Caco-2 (cell line): Measurements from ENCODE around the gene ZNF691. TPM values are rescaled to one million over a fixed set of nuclear protein-coding genes. Genes with fewer than 3 reads are reported as not detected.

Experiments used
- Bru-seq: library from RNA; stranded (reverse); fragments of 400-500 nt; gene quantifications from one replicate; lab custom pipeline; 2021; lab: Mats Ljungman, UMichigan
- BruChase-seq, 2 experiments: library from RNA; stranded (reverse); fragments of 400-500 nt; gene quantifications; one replicate each; lab custom pipeline; 2021; lab: Mats Ljungman, UMichigan
- BruUV-seq: library from RNA; stranded (reverse); fragments of 400-500 nt; replicated peaks from 2 replicates; lab custom pipeline; 2021; lab: Mats Ljungman, UMichigan
- CTCF ChIA-PET: fragments of 300-600 bp; sonication (Branson Sonifier 250); formaldehyde crosslinking; loops from one replicate; lab custom pipeline; 2022; ENCODE audit warnings: antibody characterized with exemption; lab: Charles Lee
- POLR2A ChIA-PET: fragments of 300-600 bp; sonication (Branson Sonifier 250); formaldehyde crosslinking; loops from one replicate; lab custom pipeline; 2022; ENCODE audit warnings: antibody characterized with exemption; lab: Charles Lee
- DNase-seq, 2 experiments: peaks; one replicate each; pipeline versions ENCODE4 v3.0.0 to v3.0.0-alpha.2; 2020 to 2022
- H3K27me3 ChIP-seq: replicated peaks from 2 replicates; pipeline ENCODE4 v1.6.0; 2011; ENCODE audit warnings: low read length; ENCODE audit not compliant: control insufficient read depth, insufficient read depth
- H3K36me3 ChIP-seq: 2 replicates; pipeline ENCODE4 v1.5.1; 2011; ENCODE audit warnings: low read length; ENCODE audit not compliant: control insufficient read depth, insufficient read depth
- H3K4me1 ChIP-seq: fragments of 250-450 bp; sonication (Bioruptor Pico); 2 replicates; pipeline ENCODE4 v1.5.1; 2020; ENCODE audit warnings: mild to moderate bottlenecking
- H3K4me3 ChIP-seq: 2 replicates; pipeline ENCODE4 v1.5.1; 2011; ENCODE audit warnings: low read depth, mild to moderate bottlenecking, control low read depth, low read length
- H3K9me3 ChIP-seq: fragments of 250-450 bp; sonication (Bioruptor Pico); 2 replicates; pipeline ENCODE4 v1.5.1; 2020; ENCODE audit warnings: mild to moderate bottlenecking, moderate library complexity
- H3K27ac Mint-ChIP-seq: one replicate; pipeline ENCODE4 v1.8.0; 2022; ENCODE audit warnings: mixed read lengths; ENCODE audit not compliant: unreplicated experiment
- H3K27me3 Mint-ChIP-seq: one replicate; pipeline ENCODE4 v1.8.0; 2022; ENCODE audit warnings: mixed read lengths; ENCODE audit not compliant: insufficient read depth, unreplicated experiment
- H3K36me3 Mint-ChIP-seq: one replicate; pipeline ENCODE4 v1.8.0; 2022; ENCODE audit warnings: mild to moderate bottlenecking, mixed read lengths; ENCODE audit not compliant: insufficient read depth, unreplicated experiment
- H3K4me1 Mint-ChIP-seq: one replicate; pipeline ENCODE4 v1.8.0; 2022; ENCODE audit warnings: low read depth, mixed read lengths; ENCODE audit not compliant: unreplicated experiment
- H3K4me3 Mint-ChIP-seq: one replicate; pipeline ENCODE4 v1.8.0; 2022; ENCODE audit warnings: mild to moderate bottlenecking, moderate library complexity, mixed read lengths; ENCODE audit not compliant: unreplicated experiment
- H3K9me3 Mint-ChIP-seq: one replicate; pipeline ENCODE4 v1.8.0; 2022; ENCODE audit warnings: mixed read lengths; ENCODE audit not compliant: unreplicated experiment
- CTCF ChIP-seq, 2 experiments: fragments of 200-600 bp in 1 of 2; IDR thresholded peaks; 1 replicate in 1 of 2; 2 replicates in 1 of 2; pipeline versions ENCODE4 v1.5.1 to v1.8.0; 2011 to 2022; ENCODE audit warnings: antibody characterized with exemption in 1 of 2, control low read depth in 1 of 2, inconsistent platforms in 1 of 2, low read depth in 1 of 2, low read length in 1 of 2, mild to moderate bottlenecking in 1 of 2, moderate library complexity in 1 of 2; ENCODE audit not compliant: insufficient read depth in 1 of 2, severe bottlenecking in 1 of 2, unreplicated experiment in 1 of 2
- intact Hi-C: fragments of 100-400 bp; cut with micrococcal nuclease; formaldehyde crosslinking; loops from one replicate; pipeline ENCODE4 v1.10.0; 2022; ENCODE audit not compliant: unreplicated experiment
- long read RNA-seq: library from polyadenylated mRNA; stranded (forward); transcript quantifications from one replicate; pipeline ENCODE4 v2.0.0, GENCODE V29; 2022
- total RNA-seq: library from RNA; stranded (reverse); gene quantifications from 2 replicates; pipeline ENCODE4 v1.2.3, GENCODE V29; 2022

The ZNF691 gene
- total RNA-seq (6.2 and 7.8 TPM in 2 replicates), Bru-seq, nascent RNA (percentile 71 among the genes with signal in this experiment), BruChase-seq, experiment 1, labeled RNA remaining after a 2-hour chase (percentile 62 among the genes with signal in this experiment), BruChase-seq, experiment 2, labeled RNA remaining after a 6-hour chase (percentile 55 among the genes with signal in this experiment)
- long read RNA-seq, transcript ZNF691-206 (2 exons, 1,577 nt) = major isoform, 6 of 21 reads
- long read RNA-seq, transcript ZNF691-205 (3 exons, 1,683 nt) = major isoform, 6 of 21 reads
- long read RNA-seq, partial matches to known transcripts = 3 of 21 reads
- long read RNA-seq, other reads (novel, unspliced or antisense) = 3 of 21 reads

DNA sequence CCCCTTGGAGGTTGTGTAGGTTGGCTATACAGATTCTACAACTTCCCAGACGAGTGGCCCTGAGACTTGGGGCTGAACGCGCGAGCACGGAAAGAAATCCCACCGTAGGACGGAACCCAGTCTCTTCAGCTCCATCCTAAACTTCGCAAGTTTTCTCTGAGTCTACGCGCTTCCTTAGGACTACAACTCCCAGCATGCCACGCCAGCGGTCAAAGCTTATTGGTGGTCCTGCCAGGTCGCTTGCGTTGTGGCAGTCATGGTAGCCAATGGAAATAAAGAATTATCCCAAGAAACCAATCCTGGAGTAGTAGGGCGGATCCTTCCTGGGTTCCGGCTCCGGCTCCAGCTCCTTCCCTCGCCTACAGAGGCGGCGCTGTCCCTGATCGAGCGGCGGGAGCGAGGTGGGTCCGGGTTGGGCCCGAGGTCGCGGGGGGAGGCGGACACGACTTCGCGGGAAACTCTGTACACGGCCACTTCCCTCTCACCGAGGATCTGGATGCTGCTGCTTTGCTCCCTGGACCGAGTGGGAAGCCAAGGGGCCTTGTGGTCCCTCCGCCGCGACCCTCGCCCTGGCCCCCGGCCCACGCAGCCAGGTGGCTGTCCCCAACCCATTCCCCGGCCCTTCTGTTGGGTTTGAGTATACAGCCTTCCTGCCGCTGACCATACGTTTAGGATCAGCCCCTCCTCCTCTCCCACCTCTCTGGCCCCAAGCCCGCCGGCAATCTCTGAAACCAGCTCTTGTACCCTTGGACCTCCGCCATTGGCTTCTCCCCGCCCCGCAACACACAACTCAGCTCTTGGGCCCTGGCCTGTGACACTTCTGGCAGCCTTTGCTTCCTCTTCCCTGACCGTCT, at the start of gene ZNF691:
Gene ZNF691, plus strand, starts transcription at position 357 of the 854 bp plus-strand sequence. CDS start 3,046 bp downstream, outside the sequence.
- ChIA-PET CTCF (interaction anchor here (0.6 to 1.7 kb wide), 11 partner anchors 9 to 531 kb away, joined by 3 to 19 read pairs (median 4); partner anchors contain the start of genes C1orf50, CFAP57, EBNA1BP2 and P3H1), POLR2A (interaction anchor here (0.6 to 1.8 kb wide), 8 partner anchors 10 to 360 kb away, joined by 3 to 13 read pairs (median 4); partner anchors contain the start of genes C1orf50, ERMAP, P3H1 and SVBP)
- peaks cover 26% of the 10 kb centered on the region for H3K36me3 Mint-ChIP-seq
- peak within 1 kb of the TSS; percentile 94 for H3K27ac Mint-ChIP-seq
- BruUV-seq = no TSS peak
- H3K4me3 Mint-ChIP-seq = peak within 1 kb of the TSS; percentile 100
- Histone ChIP-seq H3K27me3 (no peaks in the 10 kb centered on the region), H3K4me1 (no peaks in the 10 kb centered on the region; the same call in 1 of the 2 replicates), H3K9me3 (no peaks in the 10 kb centered on the region), H3K36me3 (no peaks in the 10 kb centered on the region), H3K4me3 (peak within 1 kb of the TSS; percentile 75)
- peaks cover 10% of the 10 kb centered on the region for H3K4me1 Mint-ChIP-seq
- intact Hi-C loops = no loop called here
- DNase-seq = peak; percentile 90 to 93
- no peaks in the 10 kb centered on the region for H3K9me3 Mint-ChIP-seq
- no peaks in the 10 kb centered on the region for H3K27me3 Mint-ChIP-seq
- peak in 1 of 2 experiments; percentile 44 for TF ChIP-seq CTCF (IDR thresholded peaks at IDR 0.05; ENCODE audit: insufficient read depth in 1 of 2, low read depth in 1 of 2, low read length in 1 of 2, severe bottlenecking in 1 of 2, unreplicated experiment in 1 of 2)

DNA sequence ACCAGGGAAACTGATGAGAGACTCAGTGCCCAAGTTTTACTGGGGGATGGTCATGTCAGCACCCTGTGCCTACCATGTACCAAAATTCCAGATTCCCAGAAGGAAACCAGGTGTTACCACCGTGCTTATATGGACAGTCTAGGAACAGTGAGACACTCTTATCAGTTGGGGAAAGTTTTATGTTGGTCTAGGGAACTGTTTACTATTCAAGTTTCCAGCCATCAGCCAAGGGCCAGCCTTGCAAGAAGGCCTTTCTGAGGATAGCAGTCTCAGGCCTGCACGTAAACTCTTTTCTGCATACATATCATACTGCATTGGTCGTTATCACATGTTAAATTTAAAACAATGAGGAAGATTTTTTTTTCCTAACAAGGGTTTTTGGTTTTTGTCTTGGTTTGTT, 49.0 kb upstream of the ZNF691 start:
- Mint-ChIP-seq H3K9me3 (no peaks in the 10 kb centered on the region), H3K27me3 (no peaks in the 10 kb centered on the region), H3K4me3 (no peak overlapping the region), H3K36me3 (no peaks in the 10 kb centered on the region), H3K27ac (no peak overlapping the region), H3K4me1 (no peaks in the 10 kb centered on the region)
- CTCF ChIA-PET = no interaction called here
- no peaks in the 10 kb centered on the region for H3K9me3 ChIP-seq
- no peaks in the 10 kb centered on the region for H3K27me3 ChIP-seq
- POLR2A ChIA-PET = no interaction called here
- H3K4me3 ChIP-seq = no peak overlapping the region
- intact Hi-C loops = no loop called here
- no peaks in the 10 kb centered on the region for H3K4me1 ChIP-seq
- no peak for TF ChIP-seq CTCF (IDR thresholded peaks at IDR 0.05; ENCODE audit: insufficient read depth in 1 of 2, low read depth in 1 of 2, low read length in 1 of 2, severe bottlenecking in 1 of 2, unreplicated experiment in 1 of 2)
- no peaks in the 10 kb centered on the region for H3K36me3 ChIP-seq
- BruUV-seq = no TSS peak
- no peak for DNase-seq

DNA sequence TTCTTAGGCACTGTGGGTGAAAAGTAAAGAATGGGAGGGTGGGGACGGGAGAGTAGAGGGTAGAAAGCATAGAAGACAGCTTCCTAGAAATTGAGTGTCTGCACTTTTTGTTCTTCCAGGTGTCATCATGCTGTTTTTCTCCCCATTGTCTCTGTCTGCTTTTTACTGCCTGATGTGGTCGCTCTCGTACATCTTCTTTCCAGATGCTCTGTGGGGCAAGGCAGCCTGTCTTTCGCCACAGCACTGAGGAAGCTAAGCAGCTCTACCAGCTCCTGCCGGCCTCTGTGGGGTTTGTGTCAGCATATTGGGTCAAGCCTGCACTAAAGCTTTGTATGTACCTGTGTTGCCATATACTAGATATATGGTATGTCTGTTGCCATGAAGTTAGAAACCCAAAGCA, 48.4 kb upstream of the ZNF691 start:
- no peaks in the 10 kb centered on the region for H3K36me3 ChIP-seq
- no peaks in the 10 kb centered on the region for H3K9me3 ChIP-seq
- BruUV-seq = no TSS peak
- POLR2A ChIA-PET = no interaction called here
- no peaks in the 10 kb centered on the region for H3K36me3 Mint-ChIP-seq
- no peak overlapping the region for H3K27ac Mint-ChIP-seq
- no peak overlapping the region for H3K4me3 ChIP-seq
- no peak overlapping the region for H3K4me3 Mint-ChIP-seq
- CTCF ChIA-PET = no interaction called here
- H3K4me1 ChIP-seq = no peaks in the 10 kb centered on the region
- no peaks in the 10 kb centered on the region for H3K27me3 Mint-ChIP-seq
- no peak for DNase-seq
- intact Hi-C loops = no loop called here
- no peak for TF ChIP-seq CTCF (IDR thresholded peaks at IDR 0.05; ENCODE audit: insufficient read depth in 1 of 2, low read depth in 1 of 2, low read length in 1 of 2, severe bottlenecking in 1 of 2, unreplicated experiment in 1 of 2)
- H3K4me1 Mint-ChIP-seq = no peaks in the 10 kb centered on the region
- no peaks in the 10 kb centered on the region for H3K27me3 ChIP-seq
- no peaks in the 10 kb centered on the region for H3K9me3 Mint-ChIP-seq
